ENCODE results near the gene HACD1. TPM values are rescaled to one million over a fixed set of nuclear protein-coding genes. Genes with fewer than 3 reads are reported as not detected.
A peak's percentile ranks its signal among the peaks of the same experiment; 100 is the strongest.

The HACD1 gene
- total and polyA plus RNA-seq, 2 donors (not counting 1 experiment from before 2014, with no cell fraction given): 37.7 to 53.4 TPM

- H4K20me1 ChIP-seq (ENCODE audit: control insufficient read depth, extremely low read depth, insufficient read depth, low read length): no peaks in the 10 kb centered on the region
- DNase-seq (ENCODE audit: low read depth in 2 of 2): no peak
- peaks cover 3% of the 10 kb centered on the region for H3K4me1 ChIP-seq (ENCODE audit: control insufficient read depth, extremely low read depth, insufficient read depth, low read length)
- H3K27ac ChIP-seq (ENCODE audit: insufficient read depth, low read length): no peak overlapping the region
- H3K9me3 ChIP-seq (ENCODE audit: control insufficient read depth, insufficient read depth, low read depth, low read length): no peaks in the 10 kb centered on the region
- H3K4me3 ChIP-seq (replicated peaks in 1 of 4; ENCODE audit: control extremely low read depth in 1 of 4, insufficient read depth in 1 of 4, low read depth in 3 of 4, low read length in 4 of 4): no peak overlapping the region
- H3K36me3 ChIP-seq (ENCODE audit: control insufficient read depth, insufficient read depth, low read length): no peaks in the 10 kb centered on the region
- H3K27me3 ChIP-seq (ENCODE audit: control insufficient read depth, insufficient read depth, low read length): no peaks in the 10 kb centered on the region
- TF ChIP-seq, protein P1, sequence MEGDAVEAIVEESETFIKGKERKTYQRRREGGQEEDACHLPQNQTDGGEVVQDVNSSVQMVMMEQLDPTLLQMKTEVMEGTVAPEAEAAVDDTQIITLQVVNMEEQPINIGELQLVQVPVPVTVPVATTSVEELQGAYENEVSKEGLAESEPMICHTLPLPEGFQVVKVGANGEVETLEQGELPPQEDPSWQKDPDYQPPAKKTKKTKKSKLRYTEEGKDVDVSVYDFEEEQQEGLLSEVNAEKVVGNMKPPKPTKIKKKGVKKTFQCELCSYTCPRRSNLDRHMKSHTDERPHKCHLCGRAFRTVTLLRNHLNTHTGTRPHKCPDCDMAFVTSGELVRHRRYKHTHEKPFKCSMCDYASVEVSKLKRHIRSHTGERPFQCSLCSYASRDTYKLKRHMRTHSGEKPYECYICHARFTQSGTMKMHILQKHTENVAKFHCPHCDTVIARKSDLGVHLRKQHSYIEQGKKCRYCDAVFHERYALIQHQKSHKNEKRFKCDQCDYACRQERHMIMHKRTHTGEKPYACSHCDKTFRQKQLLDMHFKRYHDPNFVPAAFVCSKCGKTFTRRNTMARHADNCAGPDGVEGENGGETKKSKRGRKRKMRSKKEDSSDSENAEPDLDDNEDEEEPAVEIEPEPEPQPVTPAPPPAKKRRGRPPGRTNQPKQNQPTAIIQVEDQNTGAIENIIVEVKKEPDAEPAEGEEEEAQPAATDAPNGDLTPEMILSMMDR (conservative IDR thresholded peaks at IDR 0.05 in 1 of 2, IDR thresholded peaks at IDR 0.05 in 1 of 2; ENCODE audit: low read depth in 1 of 2, low read length in 2 of 2): no peak
- no peak for TF ChIP-seq EZH2 (IDR thresholded peaks at IDR 0.05; ENCODE audit: low read length, missing control alignments)
- H3K79me2 ChIP-seq (ENCODE audit: control insufficient read depth, insufficient read depth, low read length): peaks cover 94% of the 10 kb centered on the region
- no peak overlapping the region for H3K9ac ChIP-seq (ENCODE audit: insufficient read depth, low read length)
- no peak overlapping the region for H2AFZ ChIP-seq (ENCODE audit: low read length)
- H3K4me2 ChIP-seq (ENCODE audit: extremely low read depth, insufficient read depth, low read length): no peak overlapping the region
These were observed 33.2 kb upstream of the HACD1 start for GRCh38 chr10:17650416-17650815.

GRCh38 chr10:17649836-17650235 is 32.7 kb upstream of the HACD1 start:
- no peak overlapping the region for H3K4me2 ChIP-seq (ENCODE audit: extremely low read depth, insufficient read depth, low read length)
- no peak for TF ChIP-seq EZH2 (IDR thresholded peaks at IDR 0.05; ENCODE audit: low read length, missing control alignments)
- TF ChIP-seq, protein P1 (conservative IDR thresholded peaks at IDR 0.05 in 1 of 2, IDR thresholded peaks at IDR 0.05 in 1 of 2; ENCODE audit: low read depth in 1 of 2, low read length in 2 of 2): no peak

GRCh38 chr10:17649052-17649451 is 31.9 kb upstream of the HACD1 start:
- H3K27ac ChIP-seq (ENCODE audit: insufficient read depth, low read length): no peak overlapping the region
- no peaks in the 10 kb centered on the region for H3K27me3 ChIP-seq (ENCODE audit: control insufficient read depth, insufficient read depth, low read length)
- H3K79me2 ChIP-seq (ENCODE audit: control insufficient read depth, insufficient read depth, low read length): peaks cover 96% of the 10 kb centered on the region
- no peak for DNase-seq (ENCODE audit: low read depth in 2 of 2)
- H3K36me3 ChIP-seq (ENCODE audit: control insufficient read depth, insufficient read depth, low read length): no peaks in the 10 kb centered on the region
- no peaks in the 10 kb centered on the region for H4K20me1 ChIP-seq (ENCODE audit: control insufficient read depth, extremely low read depth, insufficient read depth, low read length)
- TF ChIP-seq, protein P1 (conservative IDR thresholded peaks at IDR 0.05 in 1 of 2, IDR thresholded peaks at IDR 0.05 in 1 of 2; ENCODE audit: low read depth in 1 of 2, low read length in 2 of 2): no peak
- TF ChIP-seq EZH2 (IDR thresholded peaks at IDR 0.05; ENCODE audit: low read length, missing control alignments): no peak
- H2AFZ ChIP-seq (ENCODE audit: low read length): no peak overlapping the region
- H3K4me3 ChIP-seq (replicated peaks in 1 of 4; ENCODE audit: control extremely low read depth in 1 of 4, insufficient read depth in 1 of 4, low read depth in 3 of 4, low read length in 4 of 4): no peak overlapping the region
- H3K9ac ChIP-seq (ENCODE audit: insufficient read depth, low read length): no peak overlapping the region
- H3K4me2 ChIP-seq (ENCODE audit: extremely low read depth, insufficient read depth, low read length): no peak overlapping the region
- H3K4me1 ChIP-seq (ENCODE audit: control insufficient read depth, extremely low read depth, insufficient read depth, low read length): peaks cover 3% of the 10 kb centered on the region
- H3K9me3 ChIP-seq (ENCODE audit: control insufficient read depth, insufficient read depth, low read depth, low read length): no peaks in the 10 kb centered on the region

More at GRCh38 chr10:17649836-17650235, 32.7 kb upstream of the HACD1 start:
- no peak overlapping the region for H2AFZ ChIP-seq (ENCODE audit: low read length)
- H3K4me3 ChIP-seq (replicated peaks in 1 of 4; ENCODE audit: control extremely low read depth in 1 of 4, insufficient read depth in 1 of 4, low read depth in 3 of 4, low read length in 4 of 4): no peak overlapping the region
- H3K9ac ChIP-seq (ENCODE audit: insufficient read depth, low read length): no peak overlapping the region
- peak; percentile 19 to 87 for DNase-seq (ENCODE audit: low read depth in 2 of 2)
- H3K79me2 ChIP-seq (ENCODE audit: control insufficient read depth, insufficient read depth, low read length): peaks cover 94% of the 10 kb centered on the region
- no peaks in the 10 kb centered on the region for H3K36me3 ChIP-seq (ENCODE audit: control insufficient read depth, insufficient read depth, low read length)
- peaks cover 3% of the 10 kb centered on the region for H3K4me1 ChIP-seq (ENCODE audit: control insufficient read depth, extremely low read depth, insufficient read depth, low read length)
- H4K20me1 ChIP-seq (ENCODE audit: control insufficient read depth, extremely low read depth, insufficient read depth, low read length): no peaks in the 10 kb centered on the region
- H3K9me3 ChIP-seq (ENCODE audit: control insufficient read depth, insufficient read depth, low read depth, low read length): no peaks in the 10 kb centered on the region
- no peaks in the 10 kb centered on the region for H3K27me3 ChIP-seq (ENCODE audit: control insufficient read depth, insufficient read depth, low read length)
- no peak overlapping the region for H3K27ac ChIP-seq (ENCODE audit: insufficient read depth, low read length)

All from fibroblast of lung (primary cell).